ENCODE data around the gene EME2.

- TF ChIP-seq MAX (IDR thresholded peaks at IDR 0.05; ENCODE audit: low read depth, low read length) (no peak), CTCF (IDR thresholded peaks at IDR 0.05; ENCODE audit: low read depth, low read length) (no peak), POLR2A (IDR thresholded peaks at IDR 0.05; ENCODE audit: extremely low read depth, insufficient read length) (no peak), MYC (IDR thresholded peaks at IDR 0.05; ENCODE audit: low read depth, low read length) (no peak)
These were observed 48.1 kb upstream of the EME2 start for GRCh38 chr16:1724491-1724890.

Data from NB4 (cell line).